Measurements from ENCODE around the gene PTPRQ.

GRCh38 chr12:80625051-80625450, 181.0 kb downstream of the PTPRQ start:
- TF ChIP-seq MAX (IDR thresholded peaks at IDR 0.05; ENCODE audit: low read depth) (no peak), POLR2AphosphoS5 (IDR thresholded peaks at IDR 0.05; ENCODE audit: low read depth, low read length) (no peak), CTCF (IDR thresholded peaks at IDR 0.05) (no peak), REST (IDR thresholded peaks at IDR 0.05; ENCODE audit: low read depth, low read length) (no peak), TEAD4 (IDR thresholded peaks at IDR 0.05; ENCODE audit: borderline replicate concordance, insufficient read depth) (no peak), PBX3 (IDR thresholded peaks at IDR 0.05) (no peak), CHD2 (IDR thresholded peaks at IDR 0.05; ENCODE audit: low read length, partially characterized antibody) (no peak), JUND (IDR thresholded peaks at IDR 0.05) (no peak), YY1 (IDR thresholded peaks at IDR 0.05; ENCODE audit: low read depth) (no peak)
- TF ChIP-seq, protein P1, sequence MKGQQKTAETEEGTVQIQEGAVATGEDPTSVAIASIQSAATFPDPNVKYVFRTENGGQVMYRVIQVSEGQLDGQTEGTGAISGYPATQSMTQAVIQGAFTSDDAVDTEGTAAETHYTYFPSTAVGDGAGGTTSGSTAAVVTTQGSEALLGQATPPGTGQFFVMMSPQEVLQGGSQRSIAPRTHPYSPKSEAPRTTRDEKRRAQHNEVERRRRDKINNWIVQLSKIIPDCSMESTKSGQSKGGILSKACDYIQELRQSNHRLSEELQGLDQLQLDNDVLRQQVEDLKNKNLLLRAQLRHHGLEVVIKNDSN (IDR thresholded peaks at IDR 0.05; ENCODE audit: borderline replicate concordance, low read depth) = no peak

All from SK-N-SH (cell line).